ENCODE data around the gene SWT1. TPM values are rescaled to one million over a fixed set of nuclear protein-coding genes. Genes with fewer than 3 reads are reported as not detected.

SWT1 gene
- total and polyA plus RNA-seq, 9 of the 15 experiments (the other 6 are each of a cell fraction or from before 2014, with no cell fraction given) = 1.5 to 3.4 (median 2.3) TPM

DNA sequence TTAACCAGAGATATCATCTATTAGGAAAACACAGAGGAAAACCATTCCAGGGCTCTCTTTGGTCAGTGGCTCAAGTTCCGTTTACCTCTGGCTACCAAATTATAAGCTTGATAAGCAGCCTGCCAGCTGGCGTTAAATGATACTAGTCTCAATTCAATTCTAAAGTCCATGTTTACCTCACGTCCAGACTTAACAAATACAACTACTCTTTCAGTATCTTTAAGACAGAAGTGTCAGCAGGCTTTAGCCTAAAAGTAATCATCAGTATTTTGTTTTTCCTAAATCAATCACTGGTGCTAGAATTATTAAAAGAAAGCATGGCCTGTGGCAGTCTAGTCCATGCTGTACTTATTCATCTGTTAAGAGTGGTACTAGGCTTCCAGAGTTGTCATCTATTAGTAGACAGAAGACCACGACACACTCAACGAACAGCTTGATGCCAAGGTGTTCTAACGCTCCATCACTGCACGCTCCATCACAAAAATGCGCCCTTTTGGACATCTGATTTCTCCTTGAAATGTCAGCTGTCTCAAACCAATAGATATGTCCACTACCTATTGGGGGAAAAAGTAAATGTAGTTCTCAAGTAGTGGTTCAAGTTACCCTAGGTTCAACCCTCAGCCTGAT lies 158.6 kb downstream of the SWT1 start (continued):
- no peak for TF ChIP-seq BACH1 (tag; IDR thresholded peaks at IDR 0.05)
- no peak for TF ChIP-seq RB1 (IDR thresholded peaks at IDR 0.05; ENCODE audit: low read depth)
- TF ChIP-seq ZNF224 (CRISPR knock-in tag; IDR thresholded peaks at IDR 0.05) = no peak
- TF ChIP-seq, protein P1, sequence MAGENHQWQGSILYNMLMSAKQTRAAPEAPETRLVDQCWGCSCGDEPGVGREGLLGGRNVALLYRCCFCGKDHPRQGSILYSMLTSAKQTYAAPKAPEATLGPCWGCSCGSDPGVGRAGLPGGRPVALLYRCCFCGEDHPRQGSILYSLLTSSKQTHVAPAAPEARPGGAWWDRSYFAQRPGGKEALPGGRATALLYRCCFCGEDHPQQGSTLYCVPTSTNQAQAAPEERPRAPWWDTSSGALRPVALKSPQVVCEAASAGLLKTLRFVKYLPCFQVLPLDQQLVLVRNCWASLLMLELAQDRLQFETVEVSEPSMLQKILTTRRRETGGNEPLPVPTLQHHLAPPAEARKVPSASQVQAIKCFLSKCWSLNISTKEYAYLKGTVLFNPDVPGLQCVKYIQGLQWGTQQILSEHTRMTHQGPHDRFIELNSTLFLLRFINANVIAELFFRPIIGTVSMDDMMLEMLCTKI (IDR thresholded peaks at IDR 0.05; ENCODE audit: partially characterized antibody) = no peak
- TF ChIP-seq RBM25 (IDR thresholded peaks at IDR 0.05; ENCODE audit: low read depth, low read length, severe bottlenecking) = no peak
- TF ChIP-seq, protein P2, sequence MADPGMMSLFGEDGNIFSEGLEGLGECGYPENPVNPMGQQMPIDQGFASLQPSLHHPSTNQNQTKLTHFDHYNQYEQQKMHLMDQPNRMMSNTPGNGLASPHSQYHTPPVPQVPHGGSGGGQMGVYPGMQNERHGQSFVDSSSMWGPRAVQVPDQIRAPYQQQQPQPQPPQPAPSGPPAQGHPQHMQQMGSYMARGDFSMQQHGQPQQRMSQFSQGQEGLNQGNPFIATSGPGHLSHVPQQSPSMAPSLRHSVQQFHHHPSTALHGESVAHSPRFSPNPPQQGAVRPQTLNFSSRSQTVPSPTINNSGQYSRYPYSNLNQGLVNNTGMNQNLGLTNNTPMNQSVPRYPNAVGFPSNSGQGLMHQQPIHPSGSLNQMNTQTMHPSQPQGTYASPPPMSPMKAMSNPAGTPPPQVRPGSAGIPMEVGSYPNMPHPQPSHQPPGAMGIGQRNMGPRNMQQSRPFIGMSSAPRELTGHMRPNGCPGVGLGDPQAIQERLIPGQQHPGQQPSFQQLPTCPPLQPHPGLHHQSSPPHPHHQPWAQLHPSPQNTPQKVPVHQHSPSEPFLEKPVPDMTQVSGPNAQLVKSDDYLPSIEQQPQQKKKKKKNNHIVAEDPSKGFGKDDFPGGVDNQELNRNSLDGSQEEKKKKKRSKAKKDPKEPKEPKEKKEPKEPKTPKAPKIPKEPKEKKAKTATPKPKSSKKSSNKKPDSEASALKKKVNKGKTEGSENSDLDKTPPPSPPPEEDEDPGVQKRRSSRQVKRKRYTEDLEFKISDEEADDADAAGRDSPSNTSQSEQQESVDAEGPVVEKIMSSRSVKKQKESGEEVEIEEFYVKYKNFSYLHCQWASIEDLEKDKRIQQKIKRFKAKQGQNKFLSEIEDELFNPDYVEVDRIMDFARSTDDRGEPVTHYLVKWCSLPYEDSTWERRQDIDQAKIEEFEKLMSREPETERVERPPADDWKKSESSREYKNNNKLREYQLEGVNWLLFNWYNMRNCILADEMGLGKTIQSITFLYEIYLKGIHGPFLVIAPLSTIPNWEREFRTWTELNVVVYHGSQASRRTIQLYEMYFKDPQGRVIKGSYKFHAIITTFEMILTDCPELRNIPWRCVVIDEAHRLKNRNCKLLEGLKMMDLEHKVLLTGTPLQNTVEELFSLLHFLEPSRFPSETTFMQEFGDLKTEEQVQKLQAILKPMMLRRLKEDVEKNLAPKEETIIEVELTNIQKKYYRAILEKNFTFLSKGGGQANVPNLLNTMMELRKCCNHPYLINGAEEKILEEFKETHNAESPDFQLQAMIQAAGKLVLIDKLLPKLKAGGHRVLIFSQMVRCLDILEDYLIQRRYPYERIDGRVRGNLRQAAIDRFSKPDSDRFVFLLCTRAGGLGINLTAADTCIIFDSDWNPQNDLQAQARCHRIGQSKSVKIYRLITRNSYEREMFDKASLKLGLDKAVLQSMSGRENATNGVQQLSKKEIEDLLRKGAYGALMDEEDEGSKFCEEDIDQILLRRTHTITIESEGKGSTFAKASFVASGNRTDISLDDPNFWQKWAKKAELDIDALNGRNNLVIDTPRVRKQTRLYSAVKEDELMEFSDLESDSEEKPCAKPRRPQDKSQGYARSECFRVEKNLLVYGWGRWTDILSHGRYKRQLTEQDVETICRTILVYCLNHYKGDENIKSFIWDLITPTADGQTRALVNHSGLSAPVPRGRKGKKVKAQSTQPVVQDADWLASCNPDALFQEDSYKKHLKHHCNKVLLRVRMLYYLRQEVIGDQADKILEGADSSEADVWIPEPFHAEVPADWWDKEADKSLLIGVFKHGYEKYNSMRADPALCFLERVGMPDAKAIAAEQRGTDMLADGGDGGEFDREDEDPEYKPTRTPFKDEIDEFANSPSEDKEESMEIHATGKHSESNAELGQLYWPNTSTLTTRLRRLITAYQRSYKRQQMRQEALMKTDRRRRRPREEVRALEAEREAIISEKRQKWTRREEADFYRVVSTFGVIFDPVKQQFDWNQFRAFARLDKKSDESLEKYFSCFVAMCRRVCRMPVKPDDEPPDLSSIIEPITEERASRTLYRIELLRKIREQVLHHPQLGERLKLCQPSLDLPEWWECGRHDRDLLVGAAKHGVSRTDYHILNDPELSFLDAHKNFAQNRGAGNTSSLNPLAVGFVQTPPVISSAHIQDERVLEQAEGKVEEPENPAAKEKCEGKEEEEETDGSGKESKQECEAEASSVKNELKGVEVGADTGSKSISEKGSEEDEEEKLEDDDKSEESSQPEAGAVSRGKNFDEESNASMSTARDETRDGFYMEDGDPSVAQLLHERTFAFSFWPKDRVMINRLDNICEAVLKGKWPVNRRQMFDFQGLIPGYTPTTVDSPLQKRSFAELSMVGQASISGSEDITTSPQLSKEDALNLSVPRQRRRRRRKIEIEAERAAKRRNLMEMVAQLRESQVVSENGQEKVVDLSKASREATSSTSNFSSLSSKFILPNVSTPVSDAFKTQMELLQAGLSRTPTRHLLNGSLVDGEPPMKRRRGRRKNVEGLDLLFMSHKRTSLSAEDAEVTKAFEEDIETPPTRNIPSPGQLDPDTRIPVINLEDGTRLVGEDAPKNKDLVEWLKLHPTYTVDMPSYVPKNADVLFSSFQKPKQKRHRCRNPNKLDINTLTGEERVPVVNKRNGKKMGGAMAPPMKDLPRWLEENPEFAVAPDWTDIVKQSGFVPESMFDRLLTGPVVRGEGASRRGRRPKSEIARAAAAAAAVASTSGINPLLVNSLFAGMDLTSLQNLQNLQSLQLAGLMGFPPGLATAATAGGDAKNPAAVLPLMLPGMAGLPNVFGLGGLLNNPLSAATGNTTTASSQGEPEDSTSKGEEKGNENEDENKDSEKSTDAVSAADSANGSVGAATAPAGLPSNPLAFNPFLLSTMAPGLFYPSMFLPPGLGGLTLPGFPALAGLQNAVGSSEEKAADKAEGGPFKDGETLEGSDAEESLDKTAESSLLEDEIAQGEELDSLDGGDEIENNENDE (IDR thresholded peaks at IDR 0.05; ENCODE audit: low read depth, low read length) = no peak
- no peak for TF ChIP-seq TEAD1 (CRISPR knock-in tag; IDR thresholded peaks at IDR 0.05)
- no peak for TF ChIP-seq ADNP (tag; IDR thresholded peaks at IDR 0.05)
- TF ChIP-seq NEUROD1 (IDR thresholded peaks at IDR 0.05; ENCODE audit: borderline replicate concordance, low read depth, low read length, partially characterized antibody) = no peak
- TF ChIP-seq OTX1 (CRISPR knock-in tag; IDR thresholded peaks at IDR 0.05) = no peak
- no peak for TF ChIP-seq ZNF143 (CRISPR knock-in tag; IDR thresholded peaks at IDR 0.05)
- TF ChIP-seq XRCC5 (IDR thresholded peaks at IDR 0.05; ENCODE audit: low read depth, low read length) = no peak
- no peak for TF ChIP-seq DPF2 (IDR thresholded peaks at IDR 0.05)
- TF ChIP-seq, protein P3, sequence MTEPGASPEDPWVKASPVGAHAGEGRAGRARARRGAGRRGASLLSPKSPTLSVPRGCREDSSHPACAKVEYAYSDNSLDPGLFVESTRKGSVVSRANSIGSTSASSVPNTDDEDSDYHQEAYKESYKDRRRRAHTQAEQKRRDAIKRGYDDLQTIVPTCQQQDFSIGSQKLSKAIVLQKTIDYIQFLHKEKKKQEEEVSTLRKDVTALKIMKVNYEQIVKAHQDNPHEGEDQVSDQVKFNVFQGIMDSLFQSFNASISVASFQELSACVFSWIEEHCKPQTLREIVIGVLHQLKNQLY (CRISPR knock-in tag; conservative IDR thresholded peaks at IDR 0.05) = no peak
